Right ventricle myocardium inferior (tissue), 1 donor: ENCODE data around the gene MYEOV. TPM values are rescaled to one million over a fixed set of nuclear protein-coding genes. Genes with fewer than 3 reads are reported as not detected.

Source experiments
- ATAC-seq: fragments of 200-7000 bp; cut with Tn5 transposase; one replicate; pipeline ENCODE4 v1.9.1; 2020; ENCODE audit warnings: mild to moderate bottlenecking, moderate library complexity
- DNase-seq: peaks from one replicate; pipeline ENCODE4 v3.0.0; 2021; ENCODE audit errors: missing footprints
- intact Hi-C: fragments of 100-400 bp; cut with DNase I; formaldehyde crosslinking; loops from one replicate; pipeline ENCODE4 v1.11.0; 2022
- total RNA-seq: library from RNA; stranded (reverse); fragmentation: NEBNext Ultra II Directional; extraction: Animal tissue kit (Norgen Biotek cat#: 25700); gene quantifications from one replicate; pipeline ENCODE4 v1.2.1, GENCODE V29; 2021
- donor health status: DM: no; HTN: yes; CAD: no; lungs with severe emphysema.

MYEOV gene
- total RNA-seq, 1 donor from 2014 or later, result not detected

DNA sequence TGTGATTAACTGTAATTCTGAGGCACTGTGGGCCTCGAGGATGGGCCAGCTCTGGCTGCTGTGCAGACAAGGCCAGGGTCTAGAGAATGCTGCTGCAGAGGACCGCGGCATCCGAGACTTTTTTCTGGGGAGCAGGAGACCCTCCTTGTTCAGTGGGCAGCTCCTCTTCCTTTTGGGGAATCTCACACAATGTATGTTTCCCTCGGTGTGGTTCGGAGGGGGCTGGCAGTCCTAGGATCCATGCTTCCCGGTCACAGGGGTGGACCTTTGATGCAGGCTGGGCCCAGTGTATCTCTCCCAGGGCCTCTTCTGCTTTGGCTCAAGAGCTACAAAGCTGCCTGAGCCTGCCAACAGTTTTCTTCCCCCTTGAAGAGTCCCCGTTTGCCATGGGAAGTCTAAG, 31.5 kb downstream of the MYEOV start:
- DNase-seq (no peak), ATAC-seq (no peak)
- intact Hi-C loops, result no loop called here

DNA sequence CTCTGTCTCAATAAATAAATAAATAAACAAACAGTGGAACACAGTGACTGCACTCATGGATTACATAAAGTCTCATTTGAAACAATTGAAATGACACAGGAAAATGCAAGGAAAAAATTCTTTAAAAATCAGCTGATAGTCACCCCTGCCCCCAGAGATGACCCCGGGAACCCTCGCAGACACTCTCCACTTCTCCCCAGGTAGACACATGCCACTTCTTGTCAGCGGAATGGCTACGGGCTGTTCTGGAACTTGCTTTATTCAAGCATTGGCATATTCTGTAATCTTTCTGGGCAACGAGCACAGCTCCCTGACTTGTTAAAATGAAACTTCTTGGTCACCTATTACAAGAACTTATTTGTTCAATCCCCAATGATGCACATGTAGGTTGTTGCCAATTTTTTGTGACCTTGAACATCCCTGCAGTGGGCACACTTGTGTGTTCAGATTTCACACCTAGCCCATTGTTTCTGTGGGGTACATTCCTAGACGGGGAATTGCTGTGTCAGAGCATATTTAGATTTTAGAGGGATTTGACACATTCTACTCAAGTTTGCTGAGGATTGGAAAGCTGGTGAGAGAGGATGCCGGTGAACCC, 32.8 kb downstream of the MYEOV start:
- no peak for DNase-seq
- intact Hi-C loops, result no loop called here
- no peak for ATAC-seq

- no peak for DNase-seq
- no peak for ATAC-seq
- intact Hi-C loops, result no loop called here
Observed at GRCh38 chr11:69327741-69328191, 33.8 kb downstream of the MYEOV start.

DNA sequence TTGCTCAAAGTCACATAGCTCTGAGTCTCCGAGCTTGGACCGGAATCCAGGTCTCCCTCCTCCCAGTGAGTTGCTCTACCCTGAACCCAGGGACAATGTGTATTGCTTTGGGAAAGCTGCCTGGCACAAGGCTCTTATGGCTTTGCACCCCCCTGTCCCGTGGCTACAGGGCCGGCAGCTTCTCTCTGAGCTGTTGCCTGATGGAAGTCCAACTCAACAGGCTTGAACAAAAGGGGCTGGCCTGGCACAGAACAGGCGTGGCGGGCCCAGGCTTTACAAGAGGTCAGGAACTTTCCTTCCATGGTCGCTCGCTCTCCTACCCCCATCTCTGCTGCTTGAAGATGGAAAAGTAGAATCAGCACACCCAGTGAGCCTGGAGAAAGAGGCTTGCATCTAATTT, 34.3 kb downstream of the MYEOV start:
- DNase-seq (no peak), ATAC-seq (no peak)
- intact Hi-C loops, result no loop called here

- ATAC-seq, result no peak
- intact Hi-C loops, result no loop called here
- no peak for DNase-seq
Observed at GRCh38 chr11:69329581-69329980, 35.6 kb downstream of the MYEOV start.

- ATAC-seq (no peak), DNase-seq (no peak)
- intact Hi-C loops, result no loop called here
Observed at GRCh38 chr11:69330330-69330729, 36.4 kb downstream of the MYEOV start.

- ATAC-seq, result no peak
- no peak for DNase-seq
- intact Hi-C loops, result no loop called here
Observed at GRCh38 chr11:69333149-69333710, 39.3 kb downstream of the MYEOV start.

GRCh38 chr11:69333879-69334278, 39.9 kb downstream of the MYEOV start:
- no peak for ATAC-seq
- intact Hi-C loops, result no loop called here
- no peak for DNase-seq

DNA sequence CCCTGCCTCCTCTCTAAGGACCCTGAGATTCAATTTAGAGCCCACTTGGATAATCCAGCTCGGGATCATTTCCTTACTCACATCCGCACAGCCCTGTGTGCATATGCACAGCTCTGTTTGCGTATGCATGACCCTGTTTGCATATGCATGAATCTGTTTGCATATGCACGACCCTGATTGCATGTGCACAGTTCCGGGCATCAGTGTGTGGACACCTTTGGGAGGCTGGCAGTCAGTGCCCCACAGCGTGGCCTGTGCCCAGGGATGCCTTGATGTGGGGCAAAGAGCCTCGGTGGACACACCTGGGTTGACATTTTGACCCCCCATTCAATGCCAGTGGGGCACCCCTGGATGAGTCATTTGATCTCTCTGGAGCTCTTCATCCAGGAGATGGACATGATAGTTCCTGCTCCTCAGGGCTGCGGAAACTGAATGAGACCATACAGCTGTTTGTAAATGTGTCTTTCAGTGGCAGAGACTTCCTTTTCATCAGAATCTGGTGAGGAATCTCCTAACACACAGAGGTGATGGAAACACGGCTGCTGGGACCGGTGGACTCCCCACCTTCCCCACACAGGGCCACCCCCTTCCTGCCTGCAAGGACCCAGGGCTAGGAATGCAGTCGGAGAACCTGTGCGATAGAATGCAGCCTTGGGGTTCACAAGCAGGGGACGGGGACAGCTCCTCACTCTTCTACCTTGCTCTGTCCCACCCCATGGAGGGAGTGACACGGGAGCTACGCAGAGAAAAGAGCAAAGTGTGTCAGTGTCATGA, 41.2 kb downstream of the MYEOV start:
- intact Hi-C loops, result no loop called here
- DNase-seq (no peak), ATAC-seq (no peak)

- ATAC-seq (no peak), DNase-seq (no peak)
- intact Hi-C loops, result no loop called here
Observed at GRCh38 chr11:69335781-69336405, 41.9 kb downstream of the MYEOV start.

DNA sequence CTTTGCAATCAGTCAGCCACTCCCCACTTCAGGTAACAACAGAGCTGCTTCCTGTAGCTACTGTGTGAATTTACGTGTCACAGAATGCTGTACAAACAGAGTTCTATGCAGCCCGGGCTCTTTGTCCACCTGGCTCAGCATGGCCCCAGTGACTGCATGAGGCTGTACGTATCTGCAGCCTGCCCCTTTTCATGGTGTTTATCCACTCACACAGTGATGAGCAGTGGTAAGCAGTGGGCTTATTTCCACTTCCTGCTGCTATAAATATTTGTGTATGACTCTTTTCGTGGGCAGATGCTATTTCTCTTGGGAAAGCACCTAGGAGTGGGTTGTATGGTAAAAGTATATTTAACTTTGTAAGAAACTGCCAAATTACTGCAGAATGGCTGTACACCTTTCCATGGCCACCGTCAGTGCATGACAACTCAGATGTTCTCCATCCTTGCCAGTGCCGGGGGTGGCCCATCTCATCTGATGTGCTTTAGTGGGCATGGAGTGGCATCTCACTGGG, 43.3 kb downstream of the MYEOV start:
- DNase-seq (no peak), ATAC-seq (no peak)
- intact Hi-C loops, result no loop called here

DNA sequence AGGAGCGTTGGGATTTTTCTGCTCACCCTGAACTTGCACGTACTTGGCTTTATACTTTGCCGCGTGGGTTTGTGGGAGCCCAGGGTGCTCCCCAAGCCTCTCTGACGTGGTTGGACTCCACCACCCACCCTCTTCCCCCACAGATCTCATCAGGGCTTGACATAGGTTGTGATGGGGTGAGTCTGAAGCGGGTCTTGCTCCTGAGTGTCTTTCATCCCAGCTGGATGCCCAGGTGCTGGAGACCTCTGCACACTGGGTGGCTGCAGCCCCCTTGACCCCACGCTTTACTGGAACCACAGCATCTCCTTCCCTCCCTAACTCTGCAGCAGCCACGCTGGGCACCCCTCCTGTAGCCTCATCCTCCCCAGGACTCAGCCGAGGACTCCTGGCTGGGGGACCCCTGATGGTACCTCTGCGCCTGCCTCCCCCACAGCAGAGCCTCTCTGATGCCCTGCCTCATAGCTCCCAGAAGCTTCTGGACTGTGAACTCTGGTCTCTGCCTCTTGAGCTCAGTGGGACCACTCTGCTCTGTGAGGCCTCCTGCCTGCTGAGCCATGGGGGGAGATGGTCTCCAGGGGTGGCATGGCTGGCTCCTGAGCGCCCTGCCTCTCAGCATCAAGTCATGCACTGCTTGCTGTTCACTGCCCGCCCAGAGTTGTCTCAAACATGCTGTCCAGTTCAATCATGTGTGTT, 45.2 kb downstream of the MYEOV start:
- DNase-seq, result no peak

DNA sequence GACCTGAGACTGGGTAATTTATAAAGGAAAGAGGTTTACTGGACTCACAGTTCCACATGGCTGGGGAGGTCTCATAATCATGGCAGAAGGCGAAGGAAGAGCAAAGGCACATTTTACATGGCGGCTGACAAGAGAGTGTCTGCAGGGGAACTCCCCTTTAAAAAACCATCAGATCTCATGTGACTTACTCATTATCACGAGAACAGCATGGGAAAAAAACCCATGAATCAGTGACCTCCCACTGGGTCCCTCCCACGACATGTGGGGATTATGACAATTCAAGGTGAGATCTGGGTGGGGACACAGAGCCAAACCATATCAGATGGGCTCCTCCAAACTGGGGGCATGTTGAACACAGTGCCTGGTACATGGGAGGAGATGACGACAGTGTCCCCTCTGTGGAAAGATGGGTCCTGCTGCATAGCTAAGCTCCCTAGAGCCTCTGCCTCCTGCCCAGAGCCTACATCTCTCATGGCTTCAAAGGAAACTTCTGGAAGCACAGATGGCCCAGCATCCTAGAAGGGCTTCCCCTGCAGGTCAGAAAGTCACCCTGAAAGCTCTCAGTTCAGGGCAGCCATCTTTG, 46.1 kb downstream of the MYEOV start:
- intact Hi-C loops, result no loop called here
- DNase-seq (no peak), ATAC-seq (no peak)

More for the DNA sequence above, 45.2 kb downstream of the MYEOV start:
- no peak for ATAC-seq
- intact Hi-C loops, result no loop called here

DNA sequence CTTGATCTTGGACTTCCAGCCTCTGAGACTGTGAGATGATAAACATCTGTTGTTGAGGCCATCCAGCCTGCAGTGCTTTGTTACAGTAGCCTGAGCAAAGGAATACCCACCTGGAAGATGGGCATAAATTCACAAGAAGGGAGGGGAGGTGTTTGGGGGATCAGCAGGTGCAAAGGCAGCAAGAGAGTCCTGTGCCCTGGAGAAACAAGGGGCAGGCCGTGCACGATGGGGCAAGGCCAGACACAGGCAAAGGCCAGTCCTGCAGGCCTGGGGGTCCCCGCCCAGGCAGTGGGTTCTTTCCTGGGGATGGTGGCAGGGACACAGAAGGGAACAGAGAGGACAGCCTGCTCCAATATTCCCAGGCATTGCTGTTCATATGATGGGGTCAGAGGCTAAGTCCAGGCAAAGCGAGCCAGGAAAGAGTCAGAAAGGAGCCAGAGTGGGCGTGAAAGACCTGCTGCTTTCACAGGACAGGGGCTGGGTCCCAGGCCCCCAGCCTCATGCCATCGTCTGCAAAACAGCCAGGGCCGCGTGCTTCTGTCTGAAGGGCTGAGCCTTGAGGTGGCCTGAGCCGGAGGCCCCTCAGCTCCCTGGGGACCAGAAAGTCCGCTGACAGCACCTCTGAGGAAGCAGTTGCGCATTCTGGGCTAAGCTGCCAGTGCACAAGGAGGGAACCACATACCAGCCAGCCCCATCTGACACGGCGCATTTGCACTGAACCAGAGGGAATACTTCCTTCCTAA, 48.8 kb downstream of the MYEOV start:
- ATAC-seq, result no peak
- DNase-seq, result no peak

GRCh38 chr11:69343401-69344321, 49.7 kb downstream of the MYEOV start:
- intact Hi-C loops, result no loop called here
- ATAC-seq (no peak), DNase-seq (no peak)

More for the DNA sequence above, 48.8 kb downstream of the MYEOV start:
- intact Hi-C loops, result no loop called here

DNA sequence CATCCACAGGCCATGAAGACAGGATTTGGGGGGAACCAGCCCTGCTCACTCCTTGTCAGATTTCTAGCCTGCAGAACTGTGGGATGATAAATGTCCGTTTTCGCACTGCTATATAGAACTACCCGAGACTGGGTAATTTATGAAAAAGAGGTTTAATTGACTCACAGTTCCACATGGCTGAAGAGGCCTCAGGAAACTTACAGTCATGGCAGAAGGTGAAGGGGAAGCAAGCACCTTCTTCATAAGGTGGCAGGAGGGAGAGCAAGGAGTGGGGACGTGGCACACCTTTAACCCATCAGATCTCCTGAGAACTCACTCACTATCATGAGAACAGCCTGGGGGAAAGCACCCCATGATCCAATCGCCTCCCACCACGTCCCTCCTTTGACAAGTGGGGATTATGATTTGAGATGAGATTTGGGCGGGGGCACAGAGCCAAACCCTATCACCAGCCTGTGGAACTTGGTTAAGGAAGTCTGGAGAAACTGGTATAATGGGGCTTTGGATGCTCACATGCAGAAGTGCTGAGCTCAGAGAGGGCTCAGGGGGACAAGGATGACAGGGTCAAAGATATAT, 50.7 kb downstream of the MYEOV start:
- ATAC-seq, result no peak
- intact Hi-C loops, result no loop called here
- DNase-seq, result no peak
